Measurements from ENCODE around the gene SLC9A9. TPM values are rescaled to one million over a fixed set of nuclear protein-coding genes. Genes with fewer than 3 reads are reported as not detected.

The SLC9A9 gene
- total RNA-seq, 4 donors from 2014 or later, result 1.1 to 15.9 (median 9.7) TPM

GRCh38 chr3:143849854-143850549 lies 1.7 kb upstream of the SLC9A9 start:
- H3K9me3 ChIP-seq, result no peaks in the 10 kb centered on the region
- no peak overlapping the region for H3K4me3 ChIP-seq
- H3K4me1 ChIP-seq, result peaks cover 0 to 23% (median 0%) of the 10 kb centered on the region in 4 donors
- DNase-seq, result no peak
- intact Hi-C loops (cut with DNase I; ENCODE audit: low total_unique reads) (no loop called here), in situ Hi-C loops (cut with MboI; ENCODE audit: low pct_ligation_motif_present in 1 of 4, low pct_unique_long_range_greater_than_20kb in 1 of 4, low sequenced_read_pairs in 3 of 4) (no loop called here)
- no peaks in the 10 kb centered on the region for H3K27me3 ChIP-seq
- WGBS, 2 donors (ENCODE audit: low coverage in 1 of 2), result 33 to 34% methylated on average over 3 to 4 of the region's 4 CpGs
- H3K27ac ChIP-seq, result peak overlapping the region; percentile 26 to 45 (median 34)
- no peaks in the 10 kb centered on the region for H3K36me3 ChIP-seq
- TF ChIP-seq CTCF (IDR thresholded peaks at IDR 0.05) (no peak), POLR2AphosphoS5 (IDR thresholded peaks at IDR 0.05) (peak in 1 of 3 donors; percentile 39)

DNA sequence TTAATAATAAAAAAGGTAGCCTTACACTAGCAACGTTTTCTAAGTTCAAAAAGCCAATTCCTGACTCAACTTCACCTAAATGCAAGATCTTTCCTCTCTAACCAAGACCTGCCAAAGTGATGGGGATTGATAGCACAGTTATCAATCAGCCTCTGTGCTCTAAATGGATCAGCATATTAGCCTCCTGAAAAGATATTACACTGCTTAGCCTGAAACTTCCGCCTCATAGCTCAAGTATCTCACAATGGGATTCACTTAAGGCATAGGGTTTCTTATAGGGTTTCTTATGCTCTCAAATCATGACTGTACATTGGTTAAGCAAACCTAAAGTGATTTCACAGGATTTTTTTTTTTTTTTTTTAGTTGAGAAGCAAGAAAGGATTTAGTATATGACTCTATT lies 436 bp upstream of the SLC9A9 start:
- in situ Hi-C loops (cut with MboI; ENCODE audit: low pct_ligation_motif_present in 1 of 4, low pct_unique_long_range_greater_than_20kb in 1 of 4, low sequenced_read_pairs in 3 of 4) (no loop called here), intact Hi-C loops (cut with DNase I; ENCODE audit: low total_unique reads) (no loop called here)
- WGBS, 2 donors (ENCODE audit: low coverage in 1 of 2), result 43 to 46% methylated on average over 2 of the region's 2 CpGs
- H3K27me3 ChIP-seq, result no peaks in the 10 kb centered on the region
- no peaks in the 10 kb centered on the region for H3K36me3 ChIP-seq
- H3K27ac ChIP-seq, result peak overlapping the region; percentile 60 to 73 (median 68)
- TF ChIP-seq POLR2AphosphoS5 (IDR thresholded peaks at IDR 0.05) (no peak), EP300 (IDR thresholded peaks at IDR 0.05; ENCODE audit: low read depth) (no peak), POLR2A (IDR thresholded peaks at IDR 0.05) (no peak), CTCF (IDR thresholded peaks at IDR 0.05) (no peak)
- H3K4me3 ChIP-seq, result peak overlapping the region in 2 of 4 donors; percentile 45 to 47
- peaks cover 0 to 26% (median 0%) of the 10 kb centered on the region in 4 donors for H3K4me1 ChIP-seq
- no peak for DNase-seq
- H3K9me3 ChIP-seq, result no peaks in the 10 kb centered on the region

DNA sequence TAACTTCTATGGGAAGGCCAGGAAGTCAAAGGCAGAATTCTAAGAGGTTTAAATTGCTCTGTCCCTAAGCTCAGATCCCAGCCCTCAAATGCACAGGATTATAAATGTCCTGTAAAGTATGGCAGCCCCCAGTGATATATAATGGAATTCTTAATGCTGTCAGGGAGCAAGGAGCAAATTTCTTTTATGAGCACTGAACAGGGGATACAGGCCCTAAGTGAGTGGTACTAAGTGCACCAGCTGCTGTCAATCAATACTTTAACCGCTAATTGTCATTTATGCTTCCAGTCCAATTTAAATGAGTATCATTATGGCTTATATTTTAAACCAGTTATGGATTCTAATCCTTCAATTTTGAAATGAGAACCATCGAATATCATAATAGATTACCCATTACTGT lies 4.7 kb downstream of the SLC9A9 start:
- no peaks in the 10 kb centered on the region for H3K27me3 ChIP-seq
- in situ Hi-C loops (cut with MboI; ENCODE audit: low pct_ligation_motif_present in 1 of 4, low pct_unique_long_range_greater_than_20kb in 1 of 4, low sequenced_read_pairs in 3 of 4), result no loop called here

GRCh38 chr3:143840636-143841035 lies 7.6 kb downstream of the SLC9A9 start:
- in situ Hi-C loops (cut with MboI; ENCODE audit: low pct_ligation_motif_present in 1 of 4, low pct_unique_long_range_greater_than_20kb in 1 of 4, low sequenced_read_pairs in 3 of 4), result no loop called here

More for the DNA sequence above, 4.7 kb downstream of the SLC9A9 start:
- Histone ChIP-seq H3K4me3 (no peak overlapping the region), H3K27ac (no peak overlapping the region), H3K4me1 (peaks cover 0 to 33% (median 0%) of the 10 kb centered on the region in 4 donors), H3K36me3 (no peaks in the 10 kb centered on the region), H3K9me3 (no peaks in the 10 kb centered on the region)
- 88% methylated on average over 2 of the region's 2 CpGs for WGBS, 2 donors (ENCODE audit: low coverage in 1 of 2)
- intact Hi-C loops (cut with DNase I; ENCODE audit: low total_unique reads), result no loop called here
- no peak for TF ChIP-seq EP300 (IDR thresholded peaks at IDR 0.05; ENCODE audit: low read depth)
- DNase-seq, result no peak

More at GRCh38 chr3:143840636-143841035, 7.6 kb downstream of the SLC9A9 start:
- no peak overlapping the region for H3K27ac ChIP-seq
- 76 to 80% methylated on average over 4 of the region's 4 CpGs for WGBS, 2 donors (ENCODE audit: low coverage in 1 of 2)
- no peaks in the 10 kb centered on the region for H3K36me3 ChIP-seq
- H3K4me3 ChIP-seq, result no peak overlapping the region
- DNase-seq, result no peak
- TF ChIP-seq EP300 (IDR thresholded peaks at IDR 0.05; ENCODE audit: low read depth) (no peak), CTCF (IDR thresholded peaks at IDR 0.05) (no peak), POLR2A (IDR thresholded peaks at IDR 0.05) (no peak), POLR2AphosphoS5 (IDR thresholded peaks at IDR 0.05) (no peak)
- no peaks in the 10 kb centered on the region for H3K27me3 ChIP-seq
- peaks cover 0 to 23% (median 0%) of the 10 kb centered on the region in 4 donors for H3K4me1 ChIP-seq
- no peaks in the 10 kb centered on the region for H3K9me3 ChIP-seq
- intact Hi-C loops (cut with DNase I; ENCODE audit: low total_unique reads), result no loop called here

All from transverse colon (tissue), 4 donors.